GM18907 (cell line): ENCODE measurements around the gene EPAS1.

Source experiments
- ATAC-seq: cut with Tn5 transposase; IDR thresholded peaks from one replicate; pipeline ENCODE4 v1.9.1; 2021; ENCODE audit warnings: mild to moderate bottlenecking, moderate library complexity; ENCODE audit not compliant: unreplicated experiment

EPAS1 gene

DNA sequence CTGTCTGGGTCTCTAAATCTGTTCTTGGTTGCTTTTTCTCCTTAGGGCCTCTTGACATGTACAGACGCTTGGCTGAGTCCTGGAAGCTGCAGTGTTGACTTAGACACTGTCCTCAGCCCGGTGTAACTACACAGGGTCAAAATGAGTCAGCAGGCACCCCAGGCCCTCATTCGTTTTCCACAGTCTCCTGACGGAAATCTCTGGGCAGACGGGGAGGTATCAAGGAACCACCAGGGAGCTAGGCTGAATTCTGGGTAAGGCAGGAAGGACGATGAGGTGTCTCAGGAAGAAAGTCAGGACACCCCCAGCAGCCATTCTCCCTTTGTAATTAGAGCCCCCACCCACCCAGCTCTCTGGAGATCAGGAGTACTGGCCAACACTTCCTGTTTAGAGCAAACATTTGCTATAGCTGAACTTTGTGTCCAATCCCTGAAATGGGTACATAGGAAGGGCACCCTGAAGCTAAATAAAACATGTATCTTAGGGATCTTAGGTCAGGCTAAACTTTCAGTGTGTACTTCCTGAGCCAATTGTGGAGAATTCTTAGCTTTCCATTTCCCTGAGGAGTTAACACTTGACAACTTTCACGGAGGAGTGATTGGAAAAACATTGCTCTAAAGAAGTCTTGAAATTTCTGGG lies 23.9 kb upstream of the EPAS1 start:
- no peak for ATAC-seq

DNA sequence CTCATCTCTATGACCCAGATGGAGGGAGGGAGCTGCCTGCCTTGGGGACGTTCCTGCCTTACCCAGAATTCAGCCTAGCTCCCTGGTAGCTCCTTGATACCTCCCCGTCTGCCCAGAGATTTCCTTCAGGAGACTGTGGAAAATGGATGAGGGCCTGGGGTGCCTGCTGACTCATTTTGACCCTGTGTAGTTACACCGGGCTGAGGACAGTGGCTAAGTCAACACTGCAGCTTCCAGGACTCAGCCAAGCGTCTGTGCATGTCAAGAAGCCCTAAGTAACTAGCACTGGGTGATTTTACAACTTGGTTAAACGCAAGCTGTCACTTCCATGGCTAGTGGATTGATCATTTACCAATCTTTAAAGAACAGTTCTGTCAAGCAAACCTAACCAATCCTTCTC lies 23.3 kb upstream of the EPAS1 start:
- no peak for ATAC-seq

DNA sequence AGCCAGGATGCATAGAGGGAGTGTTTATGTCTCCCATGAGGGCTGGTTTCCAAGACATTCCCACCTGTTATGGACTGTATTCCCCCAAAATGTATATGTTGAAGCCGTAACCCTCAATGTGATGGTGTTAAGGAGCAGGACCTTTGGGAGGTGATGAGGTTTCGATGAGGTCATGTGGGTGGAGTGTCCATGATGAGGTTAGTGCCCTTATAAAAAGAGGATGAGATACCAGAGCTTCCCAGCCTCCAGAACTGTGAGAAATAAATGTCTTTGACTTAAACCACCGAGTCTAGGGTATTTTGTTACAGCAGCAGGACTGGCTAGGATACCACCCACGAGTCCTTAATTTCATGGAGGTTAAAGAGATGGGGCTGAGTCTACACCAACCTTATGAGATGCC lies 22.6 kb upstream of the EPAS1 start:
- ATAC-seq, result no peak

DNA sequence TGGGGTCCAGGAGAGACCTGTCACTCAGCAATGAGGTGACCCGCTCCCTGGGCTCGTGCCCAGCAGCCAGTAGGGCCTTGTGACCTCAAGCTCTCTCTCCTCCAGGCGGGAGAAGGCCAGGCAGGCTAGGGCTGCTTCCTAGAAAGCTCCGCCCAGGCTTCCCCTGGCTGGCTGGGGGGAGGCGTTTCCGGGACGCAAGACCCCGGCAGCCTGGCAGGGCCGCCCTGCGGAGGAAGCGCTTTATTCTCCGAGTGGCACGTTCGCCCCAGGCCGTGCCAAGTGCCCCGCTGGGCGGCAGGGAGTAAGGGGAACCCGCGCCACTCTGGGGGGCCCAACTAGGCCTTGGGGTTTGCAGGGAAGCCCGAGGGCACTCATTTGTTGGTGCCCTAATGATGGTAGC lies 21.2 kb upstream of the EPAS1 start:
- no peak for ATAC-seq

DNA sequence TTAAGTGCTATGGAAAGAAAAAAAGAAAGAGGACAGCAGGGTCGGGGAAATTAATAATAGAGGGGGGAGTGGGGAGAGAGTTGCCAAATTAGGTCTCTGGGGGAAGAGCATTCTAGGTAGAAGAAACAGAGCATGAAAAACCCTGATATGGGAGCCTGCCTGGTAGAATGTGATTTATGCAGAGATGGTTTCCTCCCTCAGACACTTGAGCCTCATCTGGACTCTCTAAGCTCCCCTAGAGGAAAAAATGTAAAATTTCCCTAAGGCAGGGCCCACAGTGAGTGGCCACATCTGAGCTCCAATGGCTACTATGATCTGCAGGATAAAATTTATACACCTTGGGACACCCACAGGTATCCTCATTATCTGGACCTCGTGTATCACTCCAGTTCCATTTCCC lies 20.6 kb upstream of the EPAS1 start:
- ATAC-seq, result no peak

DNA sequence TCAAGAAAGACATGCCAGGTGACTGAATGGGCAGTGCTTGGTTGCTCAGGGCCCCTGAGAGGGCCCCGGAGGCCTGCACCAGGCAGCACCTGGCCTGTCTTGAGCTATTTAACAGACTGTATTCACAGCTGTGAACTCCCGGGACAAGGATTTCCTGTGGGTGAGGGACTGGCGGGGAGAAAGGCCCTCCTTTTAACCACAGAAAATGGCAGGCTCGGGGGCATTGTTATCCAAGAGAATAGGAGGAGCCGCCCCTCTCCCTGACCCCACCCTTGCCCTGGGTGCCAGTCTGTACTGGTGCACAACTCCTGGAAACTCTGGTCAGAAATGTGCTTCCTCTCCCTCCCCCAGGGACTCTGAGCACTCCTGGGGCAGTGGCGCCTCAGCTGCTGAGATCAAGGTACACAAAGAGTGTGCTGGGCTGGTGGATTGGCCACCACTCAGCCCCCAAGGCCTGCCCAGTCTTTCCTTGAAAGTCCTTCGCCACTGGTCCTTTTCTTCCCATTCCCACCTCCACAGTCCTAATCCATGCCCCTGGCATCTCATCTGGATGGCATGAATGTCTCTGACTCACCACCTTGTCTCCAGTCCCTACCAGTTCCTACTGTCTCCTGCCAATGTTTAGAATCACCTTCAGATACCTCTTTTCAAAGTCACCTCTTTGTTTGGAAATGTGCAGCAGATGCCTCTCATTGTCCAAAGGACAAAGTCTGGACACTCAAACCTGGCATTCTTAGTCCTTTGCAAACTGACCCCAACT lies 19.6 kb upstream of the EPAS1 start:
- ATAC-seq, result no peak

DNA sequence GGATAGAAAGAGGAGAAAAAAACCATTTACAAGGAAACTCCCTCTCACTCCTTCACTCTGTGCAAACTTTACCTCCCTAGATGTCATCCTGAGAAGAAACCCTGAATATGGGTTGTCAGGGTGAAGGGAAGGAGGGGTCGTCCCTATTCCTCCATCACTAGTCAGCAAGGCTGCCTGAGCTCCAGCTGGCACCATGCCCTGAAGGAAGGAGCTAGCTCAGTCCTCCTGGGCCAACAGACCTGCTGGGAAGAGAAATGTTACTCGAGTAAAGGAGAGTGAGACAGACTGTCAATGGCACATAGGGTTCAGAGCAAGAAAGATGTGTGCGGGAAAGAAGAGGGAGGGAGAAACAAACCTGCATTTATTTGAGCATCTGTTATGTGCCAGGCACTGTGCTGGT lies 18.3 kb upstream of the EPAS1 start:
- ATAC-seq, result no peak

DNA sequence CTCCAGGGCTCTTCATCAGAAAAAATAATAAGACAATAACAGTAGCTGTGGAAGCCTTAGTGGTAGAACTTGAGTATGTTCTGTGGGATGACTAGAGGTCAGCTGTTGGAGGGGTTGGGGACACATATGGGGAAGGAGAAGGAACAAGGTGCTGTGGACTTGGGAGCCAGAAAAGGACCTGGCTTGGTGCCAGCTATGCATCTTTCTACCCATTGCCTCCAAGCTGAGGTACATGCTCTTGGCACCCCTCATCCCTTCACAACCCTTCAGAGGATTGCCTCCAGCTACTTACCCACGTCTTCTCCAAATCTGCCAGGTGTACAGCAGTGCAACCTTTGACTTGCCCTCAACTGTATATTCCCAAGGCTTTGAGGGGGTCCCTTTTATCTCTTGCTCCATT lies 15.3 kb upstream of the EPAS1 start:
- no peak for ATAC-seq

DNA sequence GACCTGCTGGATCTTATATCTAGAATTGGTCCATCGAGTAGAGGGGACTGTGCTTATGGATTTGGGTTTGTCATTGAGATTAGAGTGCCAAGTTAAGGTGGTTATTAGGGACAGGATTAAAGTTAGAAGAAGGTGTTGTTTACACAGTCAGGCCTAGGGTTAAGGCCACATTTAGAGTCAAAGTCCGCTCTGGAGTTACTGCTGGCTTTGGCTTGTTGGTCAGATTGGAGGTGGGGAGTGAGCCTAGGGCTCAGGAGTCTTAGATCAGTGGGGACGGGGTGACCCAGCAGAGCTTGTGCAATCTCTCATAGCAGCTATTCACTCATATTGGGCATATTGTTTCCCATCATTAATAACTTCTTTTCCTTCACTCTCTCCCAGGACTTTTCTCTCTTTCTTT lies 13.5 kb upstream of the EPAS1 start:
- ATAC-seq, result no peak

DNA sequence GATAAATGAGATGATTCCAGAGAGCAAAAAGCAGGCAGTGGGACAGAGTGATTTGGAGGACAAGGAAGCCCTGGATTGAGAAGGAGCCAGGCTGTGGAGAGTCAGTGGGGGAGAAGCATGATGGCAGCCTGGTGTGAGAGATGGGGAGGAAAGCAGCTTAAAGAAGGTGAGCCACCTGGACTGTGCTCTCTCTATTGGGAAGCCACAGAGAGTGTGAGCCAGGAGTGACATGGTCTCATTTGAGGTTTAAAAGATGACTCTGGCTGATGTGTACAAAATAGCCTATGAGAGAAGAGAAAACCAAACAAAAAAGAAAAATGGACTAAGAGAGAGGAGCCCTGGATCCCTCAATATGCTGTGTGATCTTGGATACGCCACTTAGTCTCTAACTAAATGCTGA lies 12.9 kb upstream of the EPAS1 start:
- ATAC-seq, result no peak

DNA sequence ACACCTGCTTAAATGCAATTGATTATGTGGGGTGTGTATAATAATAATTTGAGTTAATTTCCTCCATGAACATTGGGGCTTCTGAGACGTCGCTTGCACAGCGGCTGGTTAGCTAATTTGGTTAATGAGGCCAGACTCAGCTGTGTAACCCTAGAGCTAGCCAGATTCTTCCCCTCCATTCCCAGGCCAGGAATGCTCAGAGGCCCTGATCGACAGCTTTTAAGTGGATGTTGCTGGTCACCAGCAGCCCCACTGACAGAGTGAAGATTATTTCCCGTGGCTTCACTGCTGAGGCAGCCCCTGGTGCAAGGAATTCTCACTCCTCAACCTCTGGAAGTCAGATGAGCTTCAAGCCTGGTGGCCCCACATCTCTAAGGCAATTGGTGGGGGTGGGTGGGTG lies 12.4 kb upstream of the EPAS1 start:
- ATAC-seq, result no peak

DNA sequence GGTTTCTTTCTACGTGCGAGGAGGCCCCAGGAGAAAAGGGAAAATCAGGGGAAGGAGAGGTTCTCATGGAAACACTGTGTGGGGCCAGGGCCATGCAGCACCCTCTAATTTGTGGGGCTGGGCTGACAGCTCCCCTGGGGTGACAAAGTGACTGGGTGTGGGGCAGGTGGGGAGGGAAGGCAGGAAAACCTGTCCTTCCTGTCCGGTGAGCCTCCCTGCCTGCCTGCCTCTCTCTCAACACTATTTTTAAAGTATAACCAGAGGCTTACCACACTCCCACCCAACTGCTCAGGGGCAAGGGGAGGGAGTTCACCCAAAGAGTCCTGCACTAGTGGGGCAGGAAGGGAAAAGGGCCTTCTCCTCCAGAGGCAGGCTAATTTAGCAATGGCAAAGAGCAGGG lies 10.5 kb upstream of the EPAS1 start:
- no peak for ATAC-seq

DNA sequence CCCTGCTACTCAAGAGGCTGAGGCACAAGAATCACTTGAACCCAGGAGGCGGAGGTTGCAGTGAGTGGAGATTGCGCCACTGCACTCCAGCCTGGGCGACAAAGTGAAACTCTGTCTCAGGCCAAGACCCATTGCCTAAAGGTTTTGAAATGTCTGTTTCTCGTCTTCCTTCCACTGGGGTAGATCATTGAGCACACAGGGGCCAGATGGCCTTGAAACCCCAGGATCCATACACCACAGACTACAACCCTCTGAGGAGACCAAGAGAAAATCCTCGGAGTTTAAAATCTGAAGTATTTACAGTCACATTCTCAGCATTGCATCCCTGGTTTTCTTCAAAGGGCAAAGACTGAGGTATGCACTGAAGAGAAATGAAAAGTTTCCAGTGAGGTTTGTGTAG lies 7.1 kb upstream of the EPAS1 start:
- no peak for ATAC-seq

DNA sequence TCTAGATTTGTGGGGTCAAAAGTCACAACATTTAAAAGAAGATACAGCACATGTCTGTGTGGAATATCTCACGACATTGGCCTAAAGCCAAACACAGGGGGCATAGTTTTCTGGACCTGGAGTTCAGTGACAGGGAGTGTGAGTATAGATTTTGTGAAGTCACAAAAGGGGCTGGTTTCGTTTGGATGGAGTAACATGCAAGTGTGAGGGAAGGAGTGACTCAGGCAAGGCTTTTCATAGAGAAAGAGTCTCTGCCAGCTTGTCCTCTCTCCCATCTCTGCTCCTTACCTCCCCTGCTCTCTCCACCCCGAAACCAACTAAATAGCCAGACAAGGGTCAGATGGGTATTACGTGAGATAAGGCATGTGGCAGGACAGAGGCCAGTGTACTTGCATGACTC lies 3.7 kb upstream of the EPAS1 start:
- no peak for ATAC-seq

DNA sequence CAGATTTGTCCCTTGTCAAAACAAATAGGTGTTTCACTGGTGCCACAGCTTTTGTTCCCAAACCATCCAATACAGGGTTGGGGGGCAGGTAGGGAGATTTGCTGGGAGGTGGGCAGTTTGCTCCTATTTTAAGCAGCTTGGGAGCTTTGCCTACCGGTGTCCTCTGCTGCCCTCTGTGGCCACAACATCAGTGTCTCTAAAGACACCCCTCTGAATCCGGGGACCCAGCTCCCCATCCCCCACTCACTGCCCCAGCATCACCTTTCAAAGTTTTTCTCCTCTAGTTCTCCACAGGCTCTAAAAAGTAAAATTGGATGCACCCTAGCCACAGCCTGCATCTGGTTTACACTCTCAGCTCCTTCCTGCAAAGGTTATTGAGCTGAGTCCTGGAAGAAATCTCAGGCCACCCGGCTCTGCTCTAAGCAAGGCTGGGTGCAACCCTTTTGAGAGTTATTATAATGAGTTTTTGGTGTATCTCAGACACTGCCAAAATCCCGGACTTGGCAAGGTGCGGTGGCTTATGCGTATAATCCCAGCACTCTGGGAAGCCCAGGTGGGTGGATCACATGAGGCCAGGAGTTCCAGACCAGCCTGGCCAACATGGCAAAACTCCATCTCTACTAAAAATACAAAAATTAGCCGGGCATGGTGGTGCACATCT lies 2.9 kb upstream of the EPAS1 start:
- no peak for ATAC-seq

DNA sequence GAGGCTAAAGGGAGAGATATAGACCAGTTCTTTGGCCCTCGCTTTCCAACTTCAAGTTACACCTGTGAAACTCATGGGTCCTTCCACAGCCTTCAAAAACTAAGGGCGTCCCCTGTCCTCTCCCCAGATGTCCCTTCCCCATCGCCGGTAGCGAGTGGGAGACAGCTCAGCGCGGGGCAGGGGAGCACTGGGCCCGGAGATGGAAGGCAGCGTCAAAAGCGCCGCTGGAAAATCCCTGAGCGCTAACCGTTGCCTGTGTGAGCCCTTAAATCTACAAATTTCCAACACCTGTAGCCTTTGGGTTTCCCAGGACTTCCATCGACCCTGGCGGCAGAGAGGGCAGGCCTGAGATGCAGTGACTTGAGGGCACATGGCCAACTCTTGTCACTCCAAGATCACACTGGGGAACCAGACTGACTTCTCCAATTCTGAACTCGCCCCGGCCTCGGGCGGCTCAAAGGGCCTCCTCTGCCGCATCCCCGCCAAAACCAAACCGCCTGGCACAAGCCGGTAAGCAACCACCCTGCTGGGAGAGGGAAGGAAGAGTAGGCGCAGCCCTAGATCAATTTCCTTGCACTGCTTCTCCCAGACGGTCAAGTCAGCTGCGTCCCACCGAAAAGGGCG lies 879 bp upstream of the EPAS1 start:
- no peak for ATAC-seq

DNA sequence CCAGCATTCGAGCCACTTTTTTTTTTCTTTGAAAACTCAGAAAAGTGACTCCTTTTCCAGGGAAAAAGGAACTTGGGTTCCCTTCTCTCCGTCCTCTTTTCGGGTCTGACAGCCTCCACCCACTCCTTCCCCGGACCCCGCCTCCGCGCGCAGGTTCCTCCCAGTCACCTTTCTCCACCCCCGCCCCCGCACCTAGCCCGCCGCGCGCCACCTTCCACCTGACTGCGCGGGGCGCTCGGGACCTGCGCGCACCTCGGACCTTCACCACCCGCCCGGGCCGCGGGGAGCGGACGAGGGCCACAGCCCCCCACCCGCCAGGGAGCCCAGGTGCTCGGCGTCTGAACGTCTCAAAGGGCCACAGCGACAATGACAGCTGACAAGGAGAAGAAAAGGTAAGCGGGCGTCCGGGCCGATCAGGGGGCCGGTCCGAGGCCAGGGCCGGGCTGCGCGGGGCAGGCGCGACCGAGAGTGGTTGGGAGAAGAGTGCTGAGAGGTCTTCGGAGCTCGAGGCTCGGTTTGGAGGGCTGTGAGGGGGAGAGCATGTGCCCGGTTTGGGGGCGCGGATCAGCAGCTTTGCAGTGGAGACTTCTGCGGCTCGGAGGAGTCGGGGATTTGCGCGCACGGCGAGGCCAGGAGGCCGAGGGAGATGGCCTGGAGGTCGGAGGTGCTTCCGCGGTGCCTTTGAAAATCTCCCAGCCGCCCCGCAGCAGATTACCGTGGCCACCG lies 502 bp downstream of the EPAS1 start:
- ATAC-seq, result peak; percentile 39

DNA sequence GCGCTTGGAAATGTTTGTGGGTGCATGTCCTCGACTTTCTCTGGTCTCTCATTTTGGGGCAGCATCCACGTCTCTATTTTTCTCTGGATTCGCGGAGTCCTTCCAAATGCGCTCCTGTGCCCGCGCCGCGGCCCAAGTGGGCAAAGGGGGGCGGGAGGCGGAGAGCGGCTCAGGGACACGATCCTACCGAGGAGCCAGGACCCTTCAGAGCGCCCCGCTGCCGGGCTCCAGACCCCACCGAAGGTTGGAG lies 990 bp downstream of the EPAS1 start:
- no peak for ATAC-seq

DNA sequence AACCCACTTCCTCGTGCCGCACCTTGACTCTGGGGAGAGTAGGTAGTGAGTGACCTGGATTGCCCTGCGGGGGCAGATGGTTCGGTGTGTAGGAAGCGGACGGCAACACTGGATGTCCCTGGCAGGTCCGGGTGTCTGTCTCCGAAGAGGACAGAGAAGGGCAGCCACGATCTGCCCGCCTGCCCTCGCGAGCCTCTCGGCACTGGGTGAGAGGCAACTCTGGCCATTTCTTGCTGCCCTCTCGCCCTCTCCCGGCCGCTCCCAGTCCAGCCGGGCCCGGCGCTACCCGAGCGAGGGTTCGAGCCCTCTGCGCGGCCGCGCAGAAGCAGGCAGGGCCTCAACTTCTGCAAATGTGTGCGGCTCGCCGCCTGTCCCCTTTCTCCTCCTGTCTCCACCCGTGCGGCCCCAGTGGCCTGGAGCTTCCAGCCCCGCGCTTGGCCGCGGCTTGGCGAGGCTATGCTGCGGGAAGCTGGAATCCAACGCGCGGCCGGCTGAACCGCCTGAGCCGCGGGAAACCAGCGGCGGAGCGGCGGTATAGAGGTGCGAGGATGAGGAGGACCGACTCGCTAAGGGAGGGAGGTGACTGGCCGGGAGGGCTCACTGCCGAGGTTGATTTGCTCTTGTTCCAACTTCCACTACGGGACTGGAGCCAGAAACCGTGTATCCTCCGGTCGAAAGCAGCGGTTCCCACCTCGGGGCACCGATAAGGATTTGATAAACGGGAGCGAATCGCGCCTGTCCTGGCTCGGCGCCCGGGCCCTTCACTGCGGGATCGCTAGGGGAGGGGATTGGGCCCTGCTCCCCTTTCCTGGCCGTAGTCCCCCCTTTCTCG lies 1.5 kb downstream of the EPAS1 start:
- no peak for ATAC-seq

DNA sequence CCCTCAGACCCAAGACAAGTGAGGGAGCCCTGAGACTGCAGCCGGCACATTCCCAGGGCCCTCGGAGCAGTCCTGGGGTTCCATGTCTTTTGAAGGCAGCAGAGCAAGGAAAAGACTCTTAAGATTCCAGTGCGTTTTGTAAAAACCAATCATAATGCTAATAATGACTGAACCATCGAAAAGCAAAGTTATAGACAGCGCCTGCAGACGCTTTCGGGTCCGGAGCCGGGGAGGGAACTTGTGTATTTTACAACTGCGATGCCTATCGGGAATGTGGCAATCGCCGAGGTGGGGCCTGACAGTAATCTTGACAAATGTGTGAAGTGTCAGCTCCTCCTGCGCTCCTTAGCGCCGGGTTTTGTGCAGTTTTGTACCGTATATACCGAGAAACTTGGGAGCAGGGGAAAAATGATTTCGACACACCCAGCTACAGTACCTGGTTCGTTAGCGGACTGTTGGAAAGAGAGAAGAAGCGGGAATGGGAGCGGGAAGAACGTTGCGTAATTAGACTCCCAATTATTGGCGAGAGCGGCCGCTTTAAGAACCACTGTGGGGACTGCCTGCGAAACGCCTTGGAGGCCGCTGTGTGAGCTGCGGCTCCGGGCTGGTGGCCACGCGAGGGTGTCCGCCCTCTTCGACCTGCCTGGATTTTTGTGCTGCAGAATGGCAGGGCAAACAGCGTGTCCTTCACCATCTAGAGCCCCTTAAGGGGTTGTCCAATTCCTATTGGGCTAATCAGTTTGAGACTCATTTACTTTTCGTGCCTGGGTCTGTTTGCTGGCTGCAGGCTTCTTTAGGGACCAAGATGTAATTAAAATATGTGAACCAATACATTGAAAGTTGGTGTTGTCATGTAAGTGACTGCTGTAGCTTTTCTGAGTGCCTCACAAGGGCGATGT lies 2.4 kb downstream of the EPAS1 start:
- ATAC-seq, result no peak
